ENCODE results near the gene PPP2R3A.

Gene PPP2R3A, protein sequence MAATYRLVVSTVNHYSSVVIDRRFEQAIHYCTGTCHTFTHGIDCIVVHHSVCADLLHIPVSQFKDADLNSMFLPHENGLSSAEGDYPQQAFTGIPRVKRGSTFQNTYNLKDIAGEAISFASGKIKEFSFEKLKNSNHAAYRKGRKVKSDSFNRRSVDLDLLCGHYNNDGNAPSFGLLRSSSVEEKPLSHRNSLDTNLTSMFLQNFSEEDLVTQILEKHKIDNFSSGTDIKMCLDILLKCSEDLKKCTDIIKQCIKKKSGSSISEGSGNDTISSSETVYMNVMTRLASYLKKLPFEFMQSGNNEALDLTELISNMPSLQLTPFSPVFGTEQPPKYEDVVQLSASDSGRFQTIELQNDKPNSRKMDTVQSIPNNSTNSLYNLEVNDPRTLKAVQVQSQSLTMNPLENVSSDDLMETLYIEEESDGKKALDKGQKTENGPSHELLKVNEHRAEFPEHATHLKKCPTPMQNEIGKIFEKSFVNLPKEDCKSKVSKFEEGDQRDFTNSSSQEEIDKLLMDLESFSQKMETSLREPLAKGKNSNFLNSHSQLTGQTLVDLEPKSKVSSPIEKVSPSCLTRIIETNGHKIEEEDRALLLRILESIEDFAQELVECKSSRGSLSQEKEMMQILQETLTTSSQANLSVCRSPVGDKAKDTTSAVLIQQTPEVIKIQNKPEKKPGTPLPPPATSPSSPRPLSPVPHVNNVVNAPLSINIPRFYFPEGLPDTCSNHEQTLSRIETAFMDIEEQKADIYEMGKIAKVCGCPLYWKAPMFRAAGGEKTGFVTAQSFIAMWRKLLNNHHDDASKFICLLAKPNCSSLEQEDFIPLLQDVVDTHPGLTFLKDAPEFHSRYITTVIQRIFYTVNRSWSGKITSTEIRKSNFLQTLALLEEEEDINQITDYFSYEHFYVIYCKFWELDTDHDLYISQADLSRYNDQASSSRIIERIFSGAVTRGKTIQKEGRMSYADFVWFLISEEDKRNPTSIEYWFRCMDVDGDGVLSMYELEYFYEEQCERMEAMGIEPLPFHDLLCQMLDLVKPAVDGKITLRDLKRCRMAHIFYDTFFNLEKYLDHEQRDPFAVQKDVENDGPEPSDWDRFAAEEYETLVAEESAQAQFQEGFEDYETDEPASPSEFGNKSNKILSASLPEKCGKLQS (N-terminal part only)

DNA sequence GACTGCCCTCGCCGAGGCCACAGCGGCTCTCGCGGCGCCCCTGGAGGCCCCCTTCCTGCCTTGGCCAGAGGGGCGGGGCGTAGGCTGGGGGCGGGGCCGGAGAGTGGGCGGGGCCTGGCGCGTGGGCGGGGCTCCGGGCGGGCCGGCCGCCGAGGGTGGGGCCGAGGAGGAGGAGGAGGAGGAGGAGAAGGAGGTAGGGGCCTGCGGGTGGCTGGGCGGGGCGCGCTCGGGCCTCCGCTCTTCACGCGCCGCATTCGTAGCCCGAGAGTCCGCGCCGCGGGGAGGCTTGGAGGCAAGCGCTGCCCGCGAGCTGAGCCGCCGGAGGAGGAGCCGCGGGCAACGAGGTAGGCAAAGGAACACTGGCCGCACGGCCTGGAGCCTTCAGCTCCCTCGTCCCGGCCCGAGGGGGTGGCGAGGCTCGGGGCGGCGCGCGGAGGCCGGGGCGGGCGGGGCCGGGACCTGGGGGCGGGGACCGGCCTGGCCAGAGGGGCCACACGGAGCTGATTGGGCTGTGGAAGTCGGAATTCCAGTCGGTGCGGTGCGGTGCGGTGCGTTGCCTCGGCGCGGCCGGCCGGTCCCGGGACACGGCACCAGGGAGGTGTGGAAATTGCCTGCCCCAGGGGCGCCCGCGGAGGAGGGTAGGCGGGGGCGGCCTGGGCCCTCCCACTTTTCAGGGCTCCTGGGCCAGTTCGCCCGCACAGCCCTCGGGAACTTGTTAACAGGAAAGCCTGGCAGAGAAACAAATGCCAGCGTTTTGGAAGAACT lies at the start of gene PPP2R3A:
TSS of gene PPP2R3A (plus strand) at position 223 of the 765 bp plus-strand sequence. CDS start 35,771 bp downstream, outside the sequence.
- Histone ChIP-seq H3K27me3 (ENCODE audit: control insufficient read depth in 1 of 2, insufficient read depth in 2 of 2, low read length in 2 of 2) (no peaks in the 10 kb centered on the region), H3K36me3 (ENCODE audit: insufficient read depth, low read length) (no peaks in the 10 kb centered on the region), H3K9ac (ENCODE audit: low read length) (peak within 1 kb of the TSS; percentile 89), H3K9me3 (ENCODE audit: low read length) (no peaks in the 10 kb centered on the region), H3K27ac (ENCODE audit: low read depth, low read length) (peak within 1 kb of the TSS; percentile 62), H3K4me3 (ENCODE audit: low read depth in 1 of 2, low read length in 2 of 2) (peak within 1 kb of the TSS; percentile 66 to 79), H3K4me1 (ENCODE audit: insufficient read depth, low read length) (peaks cover 37% of the 10 kb centered on the region)

GRCh38 chr3:135916310-135916709 lies 49.2 kb upstream of the PPP2R3A start:
- Histone ChIP-seq H3K27me3 (ENCODE audit: control insufficient read depth in 1 of 2, insufficient read depth in 2 of 2, low read length in 2 of 2) (no peaks in the 10 kb centered on the region), H3K9ac (ENCODE audit: low read length) (no peak overlapping the region), H3K27ac (ENCODE audit: low read depth, low read length) (no peak overlapping the region), H3K9me3 (ENCODE audit: low read length) (no peaks in the 10 kb centered on the region), H3K36me3 (ENCODE audit: insufficient read depth, low read length) (no peaks in the 10 kb centered on the region), H3K4me1 (ENCODE audit: insufficient read depth, low read length) (no peaks in the 10 kb centered on the region), H3K4me3 (ENCODE audit: low read depth in 1 of 2, low read length in 2 of 2) (no peak overlapping the region)

- no peak overlapping the region for H3K27ac ChIP-seq (ENCODE audit: low read depth, low read length)
- H3K4me3 ChIP-seq (ENCODE audit: low read depth in 1 of 2, low read length in 2 of 2) = no peak overlapping the region
- no peaks in the 10 kb centered on the region for H3K36me3 ChIP-seq (ENCODE audit: insufficient read depth, low read length)
Measured at GRCh38 chr3:135917076-135917475, 48.5 kb upstream of the PPP2R3A start.

GRCh38 chr3:135917927-135918597 lies 47.5 kb upstream of the PPP2R3A start:
- H3K4me1 ChIP-seq (ENCODE audit: insufficient read depth, low read length) = no peaks in the 10 kb centered on the region
- H3K27ac ChIP-seq (ENCODE audit: low read depth, low read length) = no peak overlapping the region
- H3K4me3 ChIP-seq (ENCODE audit: low read depth in 1 of 2, low read length in 2 of 2) = no peak overlapping the region
- H3K27me3 ChIP-seq (ENCODE audit: control insufficient read depth in 1 of 2, insufficient read depth in 2 of 2, low read length in 2 of 2) = no peaks in the 10 kb centered on the region
- no peaks in the 10 kb centered on the region for H3K36me3 ChIP-seq (ENCODE audit: insufficient read depth, low read length)
- no peaks in the 10 kb centered on the region for H3K9me3 ChIP-seq (ENCODE audit: low read length)
- no peak overlapping the region for H3K9ac ChIP-seq (ENCODE audit: low read length)

More at GRCh38 chr3:135917076-135917475, 48.5 kb upstream of the PPP2R3A start:
- Histone ChIP-seq H3K9ac (ENCODE audit: low read length) (no peak overlapping the region), H3K9me3 (ENCODE audit: low read length) (no peaks in the 10 kb centered on the region), H3K4me1 (ENCODE audit: insufficient read depth, low read length) (no peaks in the 10 kb centered on the region), H3K27me3 (ENCODE audit: control insufficient read depth in 1 of 2, insufficient read depth in 2 of 2, low read length in 2 of 2) (no peaks in the 10 kb centered on the region)

- no peaks in the 10 kb centered on the region for H3K4me1 ChIP-seq (ENCODE audit: insufficient read depth, low read length)
- no peak overlapping the region for H3K9ac ChIP-seq (ENCODE audit: low read length)
- H3K4me3 ChIP-seq (ENCODE audit: low read depth in 1 of 2, low read length in 2 of 2) = no peak overlapping the region
- H3K36me3 ChIP-seq (ENCODE audit: insufficient read depth, low read length) = no peaks in the 10 kb centered on the region
- H3K9me3 ChIP-seq (ENCODE audit: low read length) = no peaks in the 10 kb centered on the region
- H3K27ac ChIP-seq (ENCODE audit: low read depth, low read length) = no peak overlapping the region
- no peaks in the 10 kb centered on the region for H3K27me3 ChIP-seq (ENCODE audit: control insufficient read depth in 1 of 2, insufficient read depth in 2 of 2, low read length in 2 of 2)
Measured at GRCh38 chr3:135918600-135918999, 46.9 kb upstream of the PPP2R3A start.

- Histone ChIP-seq H3K9ac (ENCODE audit: low read length) (no peak overlapping the region), H3K9me3 (ENCODE audit: low read length) (no peaks in the 10 kb centered on the region), H3K4me3 (ENCODE audit: low read depth in 1 of 2, low read length in 2 of 2) (no peak overlapping the region), H3K4me1 (ENCODE audit: insufficient read depth, low read length) (no peaks in the 10 kb centered on the region), H3K27ac (ENCODE audit: low read depth, low read length) (no peak overlapping the region), H3K36me3 (ENCODE audit: insufficient read depth, low read length) (no peaks in the 10 kb centered on the region), H3K27me3 (ENCODE audit: control insufficient read depth in 1 of 2, insufficient read depth in 2 of 2, low read length in 2 of 2) (no peaks in the 10 kb centered on the region)
Measured at GRCh38 chr3:135920275-135920674, 45.3 kb upstream of the PPP2R3A start.

GRCh38 chr3:135922903-135923250 lies 42.7 kb upstream of the PPP2R3A start:
- Histone ChIP-seq H3K27ac (ENCODE audit: low read depth, low read length) (no peak overlapping the region), H3K4me1 (ENCODE audit: insufficient read depth, low read length) (no peaks in the 10 kb centered on the region), H3K36me3 (ENCODE audit: insufficient read depth, low read length) (no peaks in the 10 kb centered on the region), H3K9me3 (ENCODE audit: low read length) (no peaks in the 10 kb centered on the region), H3K4me3 (ENCODE audit: low read depth in 1 of 2, low read length in 2 of 2) (no peak overlapping the region), H3K9ac (ENCODE audit: low read length) (no peak overlapping the region), H3K27me3 (ENCODE audit: control insufficient read depth in 1 of 2, insufficient read depth in 2 of 2, low read length in 2 of 2) (no peaks in the 10 kb centered on the region)

DNA sequence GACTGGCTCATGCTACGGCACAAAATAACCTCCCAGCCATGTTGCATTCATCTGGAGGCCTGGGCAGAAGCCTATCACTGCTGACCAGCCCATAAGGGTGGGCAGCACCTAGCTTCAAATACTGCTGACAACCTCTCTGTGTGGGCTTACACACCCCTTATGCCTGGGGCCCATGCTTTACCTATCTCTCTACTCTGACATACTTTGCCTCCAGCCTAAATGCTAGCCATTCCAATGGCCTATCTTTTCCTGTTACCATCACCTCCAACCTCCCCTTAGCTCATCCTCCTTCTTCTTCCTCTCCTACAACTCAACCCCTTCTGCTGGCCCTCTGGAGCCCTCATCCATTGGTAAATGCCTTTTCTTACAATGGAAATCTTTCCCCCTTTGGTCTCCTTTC lies 41.0 kb upstream of the PPP2R3A start:
- H3K9ac ChIP-seq (ENCODE audit: low read length) = no peak overlapping the region
- no peaks in the 10 kb centered on the region for H3K36me3 ChIP-seq (ENCODE audit: insufficient read depth, low read length)
- H3K4me3 ChIP-seq (ENCODE audit: low read depth in 1 of 2, low read length in 2 of 2) = no peak overlapping the region
- H3K9me3 ChIP-seq (ENCODE audit: low read length) = no peaks in the 10 kb centered on the region
- peaks cover 2% of the 10 kb centered on the region for H3K4me1 ChIP-seq (ENCODE audit: insufficient read depth, low read length)
- H3K27me3 ChIP-seq (ENCODE audit: control insufficient read depth in 1 of 2, insufficient read depth in 2 of 2, low read length in 2 of 2) = no peaks in the 10 kb centered on the region
- no peak overlapping the region for H3K27ac ChIP-seq (ENCODE audit: low read depth, low read length)

DNA sequence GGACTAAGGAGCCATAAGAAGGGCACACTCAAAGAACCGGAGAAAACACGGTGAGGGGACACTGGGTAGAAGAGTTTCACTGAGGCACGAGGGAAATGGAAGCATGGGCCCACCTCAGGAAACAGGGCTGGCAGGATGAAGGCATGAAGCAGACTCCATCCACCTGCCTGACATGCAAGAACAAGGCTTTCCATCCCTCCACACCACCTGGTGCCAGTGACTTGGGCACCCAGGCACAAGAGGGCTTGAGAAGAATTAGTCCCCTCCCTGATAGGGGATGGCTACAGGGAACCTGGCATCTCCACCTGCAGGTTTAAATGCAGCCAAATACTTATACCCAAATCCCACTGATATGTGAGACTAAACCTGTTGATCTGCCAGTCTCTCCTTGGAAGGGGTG lies 38.9 kb upstream of the PPP2R3A start:
- Histone ChIP-seq H3K36me3 (ENCODE audit: insufficient read depth, low read length) (no peaks in the 10 kb centered on the region), H3K9me3 (ENCODE audit: low read length) (no peaks in the 10 kb centered on the region), H3K9ac (ENCODE audit: low read length) (no peak overlapping the region), H3K4me3 (ENCODE audit: low read depth in 1 of 2, low read length in 2 of 2) (no peak overlapping the region), H3K4me1 (ENCODE audit: insufficient read depth, low read length) (peaks cover 12% of the 10 kb centered on the region), H3K27ac (ENCODE audit: low read depth, low read length) (no peak overlapping the region), H3K27me3 (ENCODE audit: control insufficient read depth in 1 of 2, insufficient read depth in 2 of 2, low read length in 2 of 2) (no peaks in the 10 kb centered on the region)

GRCh38 chr3:135927155-135927554 lies 38.4 kb upstream of the PPP2R3A start:
- no peaks in the 10 kb centered on the region for H3K36me3 ChIP-seq (ENCODE audit: insufficient read depth, low read length)
- H3K4me3 ChIP-seq (ENCODE audit: low read depth in 1 of 2, low read length in 2 of 2) = no peak overlapping the region
- no peak overlapping the region for H3K27ac ChIP-seq (ENCODE audit: low read depth, low read length)
- H3K4me1 ChIP-seq (ENCODE audit: insufficient read depth, low read length) = peaks cover 12% of the 10 kb centered on the region
- no peaks in the 10 kb centered on the region for H3K27me3 ChIP-seq (ENCODE audit: control insufficient read depth in 1 of 2, insufficient read depth in 2 of 2, low read length in 2 of 2)
- H3K9ac ChIP-seq (ENCODE audit: low read length) = no peak overlapping the region
- no peaks in the 10 kb centered on the region for H3K9me3 ChIP-seq (ENCODE audit: low read length)
